Keratinocyte (primary cell): ENCODE results near the gene ATXN2. TPM values are rescaled to one million over a fixed set of nuclear protein-coding genes. Genes with fewer than 3 reads are reported as not detected.

Source experiments
- DNase-seq: peaks from one replicate; pipeline ENCODE4 v3.0.0-alpha.2; 2011; ENCODE audit warnings: low read depth, missing footprints, low spot score
- FAIRE-seq: peaks from 2 replicates; lab custom pipeline; 2011; peaks lifted over from hg19 to GRCh38; lab: Jason Lieb, UNC
- H2AFZ ChIP-seq: 2 replicates; pipeline ENCODE4 v1.6.0; 2012; ENCODE audit warnings: low read length, control low read depth, inconsistent platforms; ENCODE audit not compliant: control insufficient read depth
- H3K27ac ChIP-seq: 2 replicates; pipeline ENCODE4 v1.5.1; 2011; ENCODE audit warnings: low read length; ENCODE audit not compliant: control insufficient read depth, insufficient read depth
- H3K27me3 ChIP-seq: 3 replicates; pipeline ENCODE4 v1.6.0; 2011; ENCODE audit warnings: low read length; ENCODE audit not compliant: control insufficient read depth, insufficient read depth; ENCODE audit errors: extremely low read depth
- H3K36me3 ChIP-seq, 2 experiments: 2 replicates in 1 of 2; 3 replicates in 1 of 2; pipeline ENCODE4 v1.5.1; 2011; ENCODE audit warnings: low read length in 2 of 2, mild to moderate bottlenecking in 1 of 2; ENCODE audit not compliant: control insufficient read depth in 2 of 2, insufficient read depth in 2 of 2; ENCODE audit errors: extremely low read depth in 1 of 2
- H3K4me1 ChIP-seq: 3 replicates; pipeline ENCODE4 v1.5.1; 2011; ENCODE audit warnings: low read length; ENCODE audit not compliant: control insufficient read depth, insufficient read depth; ENCODE audit errors: extremely low read depth
- H3K4me2 ChIP-seq: 3 replicates; pipeline ENCODE4 v1.6.0; 2011; ENCODE audit warnings: low read depth, low read length; ENCODE audit not compliant: control insufficient read depth, insufficient read depth; ENCODE audit errors: extremely low read depth
- H3K4me3 ChIP-seq, 3 experiments: fragments of 200-600 bp in 1 of 3; sonication (generic) in 1 of 3; 2 replicates in 2 of 3; 3 replicates in 1 of 3; pipeline ENCODE4 v1.5.1; 2011 to 2016; ENCODE audit warnings: low read length in 3 of 3, mild to moderate bottlenecking in 3 of 3, control low read depth in 2 of 3, inconsistent platforms in 1 of 3, low read depth in 1 of 3, mixed read lengths in 1 of 3, mixed run types in 1 of 3, moderate library complexity in 1 of 3; ENCODE audit not compliant: control insufficient read depth in 2 of 3, insufficient read depth in 2 of 3; ENCODE audit errors: extremely low read depth in 1 of 3
- H3K79me2 ChIP-seq: 2 replicates; pipeline ENCODE4 v1.6.0; 2012; ENCODE audit warnings: low read length; ENCODE audit not compliant: control insufficient read depth, insufficient read depth
- H3K9ac ChIP-seq: 3 replicates; pipeline ENCODE4 v1.6.0; 2011; ENCODE audit warnings: low read length; ENCODE audit not compliant: control insufficient read depth, insufficient read depth; ENCODE audit errors: extremely low read depth
- H3K9me1 ChIP-seq: 3 replicates; pipeline ENCODE4 v1.6.0; 2011; ENCODE audit warnings: low read length; ENCODE audit not compliant: control insufficient read depth, insufficient read depth; ENCODE audit errors: extremely low read depth
- H3K9me3 ChIP-seq: 2 replicates; pipeline ENCODE4 v1.5.1; 2012; ENCODE audit warnings: low read depth, low read length; ENCODE audit not compliant: control insufficient read depth
- H4K20me1 ChIP-seq: 3 replicates; pipeline ENCODE4 v1.6.0; 2011; ENCODE audit warnings: low read length; ENCODE audit not compliant: control insufficient read depth, insufficient read depth; ENCODE audit errors: extremely low read depth
- CTCF ChIP-seq, 3 experiments: IDR thresholded peaks in 1 of 3; conservative IDR thresholded peaks in 1 of 3; optimal IDR thresholded peaks in 1 of 3; 2 replicates in 2 of 3; 3 replicates in 1 of 3; pipeline versions ENCODE3 to v1.5.1; 2011; ENCODE audit warnings: low read length in 3 of 3, mild to moderate bottlenecking in 3 of 3, moderate library complexity in 2 of 3, control low read depth in 1 of 3, inconsistent platforms in 1 of 3; ENCODE audit not compliant: insufficient read depth in 2 of 3; ENCODE audit errors: extremely low read depth in 1 of 3
- EZH2 ChIP-seq: IDR thresholded peaks from one replicate; pipeline ENCODE4 v1.6.1; 2012; ENCODE audit warnings: inconsistent platforms, mild to moderate bottlenecking, low read length, moderate library complexity
- dilution Hi-C: fragments of 300-500 bp; cut with MboI; formaldehyde crosslinking; loops from one replicate; pipeline ENCODE4 v1.7.0; 2020; ENCODE audit warnings: low sequenced_read_pairs; ENCODE audit not compliant: extremely low pct_ligation_motif_present
- polyA plus RNA-seq, 5 experiments: library from polyadenylated mRNA; depleted of rRNA in 3 of 5; stranded (reverse) in 3 of 5; stranded (forward) in 1 of 5; unstranded in 1 of 5; fragments of >200 nt; gene quantifications; 1 replicate in 1 of 5; 2 replicates in 3 of 5; 3 replicates in 1 of 5; pipeline versions ENCODE4 v1.2.1 to v1.2.3, GENCODE V29; 2011 to 2012; ENCODE audit warnings: missing spikeins in 2 of 5, low read depth in 1 of 5, low replicate concordance in 1 of 5

The ATXN2 gene
- polyA plus RNA-seq, 1 donor (not counting 4 experiments of a cell fraction or from before 2014, with no cell fraction given): 19.6 TPM

GRCh38 chr12:111443086-111443485, 156.0 kb downstream of the ATXN2 start:
- Histone ChIP-seq H3K4me3 (no peak overlapping the region), H3K9ac (no peak overlapping the region), H4K20me1 (peaks cover 9% of the 10 kb centered on the region), H3K27ac (peak overlapping the region; percentile 28), H3K36me3 (peaks cover 6 to 36% of the 10 kb centered on the region in 2 experiments), H3K4me2 (no peak overlapping the region), H3K9me1 (peaks cover 6% of the 10 kb centered on the region), H3K79me2 (peaks cover 42% of the 10 kb centered on the region), H2AFZ (no peak overlapping the region), H3K4me1 (peaks cover 26% of the 10 kb centered on the region), H3K27me3 (no peaks in the 10 kb centered on the region), H3K9me3 (no peaks in the 10 kb centered on the region)
- TF ChIP-seq EZH2 (no peak), CTCF (optimal IDR thresholded peaks at IDR 0.05 in 1 of 3, IDR thresholded peaks at IDR 0.05 in 1 of 3, conservative IDR thresholded peaks at IDR 0.05 in 1 of 3; ENCODE audit: extremely low read depth in 1 of 3, insufficient read depth in 2 of 3, low read length in 3 of 3) (no peak)
- dilution Hi-C loops: no loop called here
- FAIRE-seq (no peak), DNase-seq (no peak)

- no peak overlapping the region for H3K4me2 ChIP-seq
- no peak for FAIRE-seq
- H3K27me3 ChIP-seq: no peaks in the 10 kb centered on the region
- H3K9me1 ChIP-seq: peaks cover 6% of the 10 kb centered on the region
- dilution Hi-C loops: no loop called here
- H3K4me1 ChIP-seq: peaks cover 31% of the 10 kb centered on the region
- H3K9me3 ChIP-seq: no peaks in the 10 kb centered on the region
- H2AFZ ChIP-seq: no peak overlapping the region
- no peak for DNase-seq
- peaks cover 42% of the 10 kb centered on the region for H3K79me2 ChIP-seq
- no peak overlapping the region for H3K27ac ChIP-seq
- TF ChIP-seq EZH2 (no peak), CTCF (optimal IDR thresholded peaks at IDR 0.05 in 1 of 3, IDR thresholded peaks at IDR 0.05 in 1 of 3, conservative IDR thresholded peaks at IDR 0.05 in 1 of 3; ENCODE audit: extremely low read depth in 1 of 3, insufficient read depth in 2 of 3, low read length in 3 of 3) (no peak)
- no peak overlapping the region for H3K9ac ChIP-seq
- peaks cover 5 to 33% of the 10 kb centered on the region in 2 experiments for H3K36me3 ChIP-seq
- H3K4me3 ChIP-seq: no peak overlapping the region
- peaks cover 9% of the 10 kb centered on the region for H4K20me1 ChIP-seq
Observed at GRCh38 chr12:111442301-111443045, 156.6 kb downstream of the ATXN2 start.
